Measurements from ENCODE around the gene EBP. TPM values are rescaled to one million over a fixed set of nuclear protein-coding genes. Genes with fewer than 3 reads are reported as not detected.

Gene EBP
- total and polyA plus RNA-seq, 9 of the 15 experiments (the other 6 are each of a cell fraction or from before 2014, with no cell fraction given) = 228 to 987 (median 274) TPM

DNA sequence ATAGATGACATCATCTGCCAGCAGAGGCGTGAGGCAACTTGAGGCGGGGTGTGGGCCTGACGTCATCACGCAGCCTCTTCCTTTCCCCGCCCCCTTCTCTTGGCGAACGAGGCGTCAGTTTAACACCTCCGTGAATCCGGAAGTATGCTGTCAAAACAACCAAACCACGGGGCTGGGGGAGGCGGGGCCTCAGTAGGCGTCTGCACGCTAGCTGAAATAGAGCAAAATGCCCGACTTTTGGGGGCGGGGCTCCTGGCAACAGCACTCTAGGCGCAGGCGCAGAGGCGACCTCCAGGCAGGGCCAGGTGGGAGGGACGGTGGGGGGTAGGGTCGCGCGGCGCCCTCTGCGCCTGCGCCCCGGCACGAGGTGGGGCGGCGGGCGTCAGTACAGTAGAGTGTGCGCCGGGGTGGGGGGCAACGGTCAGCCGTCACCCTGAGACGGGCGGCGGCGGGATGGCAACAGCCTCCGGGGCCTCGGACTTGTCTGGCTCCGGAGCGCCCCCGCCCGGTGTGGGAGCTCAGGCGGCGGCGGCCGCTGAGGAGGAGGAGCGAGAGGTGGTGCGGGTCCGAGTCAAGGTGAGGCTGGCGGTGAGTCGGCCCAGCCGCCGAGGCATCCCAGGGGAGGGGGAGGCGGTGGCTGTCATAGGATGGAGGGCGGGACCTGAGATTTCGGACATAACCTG is 17.9 kb downstream of the EBP start, which contains the start of gene TBC1D25 (continued):
- TF ChIP-seq POLR2B (IDR thresholded peaks at IDR 0.05; ENCODE audit: low read depth, partially characterized antibody) (peak; percentile 50), GABPB1 (CRISPR knock-in tag; IDR thresholded peaks at IDR 0.05) (peak; percentile 57), FOXA1 (IDR thresholded peaks at IDR 0.05; ENCODE audit: borderline replicate concordance) (no peak), ARHGAP35 (IDR thresholded peaks at IDR 0.05; ENCODE audit: partially characterized antibody) (no peak), MITF (IDR thresholded peaks at IDR 0.05) (no peak), HDAC2 (IDR thresholded peaks at IDR 0.05) (no peak), ZNF217 (CRISPR knock-in tag; IDR thresholded peaks at IDR 0.05) (no peak), ATF1 (CRISPR knock-in tag; IDR thresholded peaks at IDR 0.05) (peak; percentile 63), ATF1 (tag; IDR thresholded peaks at IDR 0.05) (peak; percentile 99), ZNF282 (CRISPR knock-in tag; IDR thresholded peaks at IDR 0.05) (no peak), RBM17 (IDR thresholded peaks at IDR 0.05; ENCODE audit: borderline replicate concordance, low read depth, low read length) (no peak), ZNF224 (CRISPR knock-in tag; IDR thresholded peaks at IDR 0.05) (no peak), L3MBTL2 (IDR thresholded peaks at IDR 0.05) (peak; percentile 92), EP400 (IDR thresholded peaks at IDR 0.05) (peak; percentile 63), SMARCA4 (IDR thresholded peaks at IDR 0.05) (no peak), THAP7 (CRISPR knock-in tag; IDR thresholded peaks at IDR 0.05) (no peak), DPF2 (IDR thresholded peaks at IDR 0.05) (no peak), SIN3A (IDR thresholded peaks at IDR 0.05; ENCODE audit: borderline replicate concordance in 2 of 2, control insufficient read depth in 1 of 2, low read depth in 2 of 2, low read length in 2 of 2) (no peak), SAFB (IDR thresholded peaks at IDR 0.05; ENCODE audit: borderline replicate concordance, low read depth, low read length) (0 out of 2 replicates have a peak, but pooled peaks have one; percentile 39), CREBBP (IDR thresholded peaks at IDR 0.05; ENCODE audit: low read depth, low read length) (no peak), PCBP1 (IDR thresholded peaks at IDR 0.05; ENCODE audit: low read depth, low read length, poor library complexity, severe bottlenecking) (no peak), HBP1 (CRISPR knock-in tag; IDR thresholded peaks at IDR 0.05) (no peak), C11orf30 (IDR thresholded peaks at IDR 0.05; ENCODE audit: low read depth) (no peak), GABPA (tag; conservative IDR thresholded peaks at IDR 0.05; ENCODE audit: low read depth) (peak; percentile 71), RBM34 (IDR thresholded peaks at IDR 0.05; ENCODE audit: borderline replicate concordance, insufficient read depth, low read length) (no peak), ZNF436 (CRISPR knock-in tag; IDR thresholded peaks at IDR 0.05) (no peak)
- TF ChIP-seq, protein P1, sequence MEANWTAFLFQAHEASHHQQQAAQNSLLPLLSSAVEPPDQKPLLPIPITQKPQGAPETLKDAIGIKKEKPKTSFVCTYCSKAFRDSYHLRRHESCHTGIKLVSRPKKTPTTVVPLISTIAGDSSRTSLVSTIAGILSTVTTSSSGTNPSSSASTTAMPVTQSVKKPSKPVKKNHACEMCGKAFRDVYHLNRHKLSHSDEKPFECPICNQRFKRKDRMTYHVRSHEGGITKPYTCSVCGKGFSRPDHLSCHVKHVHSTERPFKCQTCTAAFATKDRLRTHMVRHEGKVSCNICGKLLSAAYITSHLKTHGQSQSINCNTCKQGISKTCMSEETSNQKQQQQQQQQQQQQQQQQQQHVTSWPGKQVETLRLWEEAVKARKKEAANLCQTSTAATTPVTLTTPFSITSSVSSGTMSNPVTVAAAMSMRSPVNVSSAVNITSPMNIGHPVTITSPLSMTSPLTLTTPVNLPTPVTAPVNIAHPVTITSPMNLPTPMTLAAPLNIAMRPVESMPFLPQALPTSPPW (CRISPR knock-in tag; IDR thresholded peaks at IDR 0.05) = peak; percentile 74
